Astrocyte of the spinal cord (primary cell): ENCODE data around the gene KRTAP10-2.
A peak's percentile ranks its signal among the peaks of the same experiment; 100 is the strongest.

ENCODE experiments used
- DNase-seq: peaks from one replicate; pipeline ENCODE4 v3.0.0; 2011; ENCODE audit warnings: low read depth, low spot score
- H3K4me3 ChIP-seq: 2 replicates; pipeline ENCODE4 v1.5.1; 2011; ENCODE audit warnings: low read depth, mild to moderate bottlenecking, low read length, moderate library complexity
- in situ Hi-C: cut with HindIII; loops from 2 replicates; pipeline ENCODE4 v1.10.0; 2017; ENCODE audit warnings: low sequenced_read_pairs
- TF ChIP-seq, protein P1 (sequence below): IDR thresholded peaks from 2 replicates; pipeline ENCODE4 v1.5.1; 2012; ENCODE audit warnings: low read depth, mild to moderate bottlenecking, low read length, inconsistent platforms

The KRTAP10-2 gene

DNA sequence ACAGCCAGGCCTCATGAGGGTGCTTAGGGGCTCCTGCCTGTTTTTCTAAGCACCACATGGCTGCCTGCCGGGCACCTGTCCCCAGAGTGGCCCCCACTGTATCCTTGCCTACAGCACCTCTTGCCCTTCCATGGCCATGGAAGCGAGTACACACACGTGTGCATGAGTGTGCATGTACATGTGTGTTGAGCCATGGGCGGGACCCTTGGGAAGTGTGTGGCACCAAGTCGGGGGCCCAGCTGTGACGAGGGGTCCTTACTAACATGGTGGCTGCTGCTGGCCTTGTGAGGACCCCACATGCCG lies 37.1 kb downstream of the KRTAP10-2 start:
- H3K4me3 ChIP-seq: no peak overlapping the region
- in situ Hi-C loops: no loop called here
- TF ChIP-seq, protein P1, sequence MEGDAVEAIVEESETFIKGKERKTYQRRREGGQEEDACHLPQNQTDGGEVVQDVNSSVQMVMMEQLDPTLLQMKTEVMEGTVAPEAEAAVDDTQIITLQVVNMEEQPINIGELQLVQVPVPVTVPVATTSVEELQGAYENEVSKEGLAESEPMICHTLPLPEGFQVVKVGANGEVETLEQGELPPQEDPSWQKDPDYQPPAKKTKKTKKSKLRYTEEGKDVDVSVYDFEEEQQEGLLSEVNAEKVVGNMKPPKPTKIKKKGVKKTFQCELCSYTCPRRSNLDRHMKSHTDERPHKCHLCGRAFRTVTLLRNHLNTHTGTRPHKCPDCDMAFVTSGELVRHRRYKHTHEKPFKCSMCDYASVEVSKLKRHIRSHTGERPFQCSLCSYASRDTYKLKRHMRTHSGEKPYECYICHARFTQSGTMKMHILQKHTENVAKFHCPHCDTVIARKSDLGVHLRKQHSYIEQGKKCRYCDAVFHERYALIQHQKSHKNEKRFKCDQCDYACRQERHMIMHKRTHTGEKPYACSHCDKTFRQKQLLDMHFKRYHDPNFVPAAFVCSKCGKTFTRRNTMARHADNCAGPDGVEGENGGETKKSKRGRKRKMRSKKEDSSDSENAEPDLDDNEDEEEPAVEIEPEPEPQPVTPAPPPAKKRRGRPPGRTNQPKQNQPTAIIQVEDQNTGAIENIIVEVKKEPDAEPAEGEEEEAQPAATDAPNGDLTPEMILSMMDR: no peak
- no peak for DNase-seq

DNA sequence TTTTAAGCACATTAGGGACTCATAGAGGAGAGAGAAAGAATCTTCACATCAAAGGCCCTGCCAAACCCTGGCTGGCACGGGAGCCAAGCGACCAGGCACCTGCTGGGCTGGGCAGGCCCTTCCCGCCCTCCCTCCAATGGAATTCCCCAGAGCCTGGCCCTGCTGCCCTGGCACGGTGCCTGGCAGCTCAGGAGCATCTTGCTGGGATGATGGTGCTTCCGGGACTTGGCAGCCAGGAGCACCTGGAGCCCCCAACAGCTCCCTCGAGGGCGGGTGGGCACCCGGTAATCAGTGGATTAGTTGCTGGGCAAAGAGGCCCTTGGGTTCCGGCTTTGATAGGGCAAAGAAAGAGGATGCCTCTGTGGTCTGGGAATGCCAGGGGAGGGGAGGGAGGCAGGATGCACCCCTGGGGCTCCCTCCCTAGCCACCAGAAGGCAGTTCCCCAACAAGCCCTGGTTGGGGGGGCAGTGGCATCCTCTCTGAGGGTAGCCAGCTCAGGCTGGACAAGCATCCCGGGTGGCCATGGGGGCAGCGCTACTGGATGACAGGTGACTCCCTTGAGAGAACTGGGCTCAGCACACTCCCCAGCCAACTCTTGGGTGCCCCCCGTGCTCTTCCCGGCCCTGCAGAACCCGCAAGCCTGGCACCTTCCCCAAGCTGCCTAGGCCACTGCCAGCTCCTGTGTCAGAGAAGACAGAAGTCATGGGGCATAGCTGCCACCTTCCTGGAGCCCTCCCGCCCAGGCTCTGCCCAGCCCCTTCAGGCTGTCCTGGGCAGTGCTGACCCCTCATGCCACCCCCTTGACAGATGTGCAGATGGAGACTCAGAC lies 37.7 kb downstream of the KRTAP10-2 start:
- no peak for DNase-seq
- TF ChIP-seq, protein P1: no peak
- in situ Hi-C loops: no loop called here
- no peak overlapping the region for H3K4me3 ChIP-seq

DNA sequence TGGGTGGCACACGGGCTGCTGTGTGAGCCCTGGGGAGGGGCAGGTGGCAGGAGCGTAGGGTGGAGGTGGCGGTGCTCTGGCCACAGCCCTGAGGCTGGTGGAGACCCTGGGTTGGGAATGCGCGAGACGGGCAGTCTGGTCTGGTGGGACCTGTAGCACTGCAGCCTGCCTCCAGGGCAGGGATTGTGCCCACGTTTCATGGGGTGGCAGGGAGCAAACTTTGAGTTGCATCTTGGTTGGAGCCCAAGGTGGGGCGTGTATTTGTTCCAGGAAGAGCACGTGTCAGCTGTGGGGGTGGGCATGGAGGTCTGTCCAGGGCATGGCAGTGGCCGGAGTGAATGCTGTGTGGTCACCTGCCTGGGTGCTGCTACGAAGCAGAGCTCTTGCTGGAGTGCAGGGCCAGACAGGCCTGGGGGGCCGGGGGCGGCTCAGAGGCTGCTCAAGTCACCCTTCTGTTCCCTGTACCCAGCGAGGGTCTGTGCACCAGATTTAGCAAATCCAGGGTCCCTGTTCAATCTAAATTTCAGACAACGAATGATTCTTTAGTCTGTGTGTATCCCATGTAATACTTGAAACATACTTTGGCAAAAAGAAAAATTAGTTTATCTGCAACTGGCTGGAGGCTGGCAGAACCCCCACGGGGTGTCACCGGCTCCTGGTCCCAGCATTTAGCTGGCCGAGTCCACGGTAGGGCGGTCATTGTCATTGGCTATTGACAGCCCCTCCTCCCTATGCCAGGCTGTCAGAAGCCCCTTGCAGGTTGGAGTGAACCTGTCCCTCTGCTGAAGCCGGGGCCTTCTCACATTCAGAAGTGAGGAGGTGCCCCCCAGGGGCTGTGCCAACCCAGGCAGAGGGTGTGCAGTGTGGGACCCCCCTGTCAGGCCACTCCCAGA lies 38.6 kb downstream of the KRTAP10-2 start:
- no peak for DNase-seq
- no peak overlapping the region for H3K4me3 ChIP-seq
- in situ Hi-C loops: no loop called here
- TF ChIP-seq, protein P1: no peak

DNA sequence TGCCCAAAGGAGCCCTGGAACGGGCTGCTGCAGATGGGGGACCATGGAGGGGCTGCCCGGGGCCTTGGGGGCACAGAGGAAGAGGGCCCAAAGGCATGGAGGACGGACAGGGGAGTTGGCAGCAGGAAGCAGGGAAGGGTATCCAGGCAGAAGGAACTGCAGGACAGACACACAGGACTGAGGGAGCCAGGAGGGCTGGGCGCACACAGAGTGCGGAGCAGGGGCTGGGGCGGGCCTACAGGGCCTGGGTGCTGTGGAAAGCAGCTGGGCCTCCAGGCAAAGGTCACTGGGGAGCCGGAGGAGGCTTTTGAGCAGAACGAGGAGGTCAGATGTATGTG lies 39.4 kb downstream of the KRTAP10-2 start:
- H3K4me3 ChIP-seq: no peak overlapping the region
- DNase-seq: no peak
- in situ Hi-C loops: no loop called here
- TF ChIP-seq, protein P1: no peak

DNA sequence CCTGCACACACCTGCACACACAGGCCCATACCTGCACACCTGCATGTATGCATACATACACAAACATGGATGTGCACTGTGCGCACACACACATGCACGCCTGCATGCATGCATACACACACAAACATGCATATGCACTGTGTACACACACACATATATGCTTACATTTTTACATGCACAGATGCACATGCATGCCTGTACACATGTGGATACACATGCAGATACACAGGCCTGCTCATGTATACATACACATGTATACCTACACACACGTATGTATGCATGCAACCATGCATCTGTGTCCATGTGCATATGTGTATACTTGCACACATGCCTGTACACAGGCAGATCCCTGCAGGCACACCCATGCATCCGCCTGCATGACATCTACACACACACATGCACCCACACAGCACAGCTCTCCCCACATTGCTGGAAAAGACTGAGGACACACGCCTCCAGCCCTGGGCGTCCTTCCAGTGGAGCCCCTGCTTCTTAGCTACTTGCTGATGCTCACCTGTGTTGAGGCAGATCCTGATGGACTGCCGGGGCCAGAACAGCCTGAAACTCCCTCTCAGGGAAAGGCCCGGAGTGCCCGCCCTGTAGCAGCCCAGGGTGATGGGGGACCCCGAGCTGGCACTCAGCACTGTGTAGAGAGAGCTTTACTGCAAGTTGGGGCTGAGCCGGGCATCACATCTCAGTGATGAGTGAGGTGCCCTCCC lies 39.9 kb downstream of the KRTAP10-2 start:
- no peak overlapping the region for H3K4me3 ChIP-seq
- DNase-seq: no peak
- in situ Hi-C loops: no loop called here
- TF ChIP-seq, protein P1: no peak

DNA sequence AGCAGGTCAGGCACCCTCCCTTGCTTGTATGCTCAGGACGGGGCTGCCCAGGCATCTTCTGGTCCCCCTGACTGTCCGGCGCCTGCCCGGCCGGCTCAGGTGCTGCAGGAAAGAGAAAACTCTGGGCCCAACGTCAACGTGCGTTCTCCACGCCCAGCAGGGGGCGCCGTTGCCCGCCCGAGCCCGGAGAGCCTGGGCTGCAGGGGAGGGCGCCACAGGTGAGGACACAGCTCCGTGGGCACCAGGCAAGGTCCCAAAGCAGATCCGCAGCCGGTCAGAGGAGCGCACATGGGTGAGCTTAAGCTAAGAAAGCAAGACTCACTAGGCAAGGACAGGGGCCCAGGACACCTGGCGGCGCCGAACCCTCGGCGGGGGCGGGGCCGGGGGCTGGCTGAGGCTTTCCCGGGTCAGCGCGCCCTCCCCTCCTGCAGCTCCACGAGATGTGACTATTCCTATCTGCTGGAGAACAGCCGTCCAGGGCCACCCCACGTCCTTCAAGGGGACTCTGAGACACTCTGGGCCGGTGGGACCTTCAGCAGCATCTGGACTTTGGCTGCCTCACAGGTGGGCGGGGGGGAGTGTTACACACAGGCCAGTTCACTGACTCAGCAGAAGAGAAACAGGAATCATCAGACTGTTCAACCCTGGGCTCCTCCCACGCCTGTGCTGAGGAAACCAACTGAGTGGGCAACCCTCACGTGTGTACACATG lies 40.6 kb downstream of the KRTAP10-2 start:
- DNase-seq: no peak
- TF ChIP-seq, protein P1: peak; percentile 71
- no peak overlapping the region for H3K4me3 ChIP-seq
- in situ Hi-C loops: no loop called here
